ENCODE measurements around the gene LRFN3. TPM values are rescaled to one million over a fixed set of nuclear protein-coding genes. Genes with fewer than 3 reads are reported as not detected.
"Not testable (repeated sequence)": the region's sequence is repeated elsewhere in the genome, so short reads cannot be mapped to it uniquely, and the experiment has no call there.

The LRFN3 gene
- total RNA-seq, 2 donors from 2014 or later, result 10.0 to 17.4 TPM

DNA sequence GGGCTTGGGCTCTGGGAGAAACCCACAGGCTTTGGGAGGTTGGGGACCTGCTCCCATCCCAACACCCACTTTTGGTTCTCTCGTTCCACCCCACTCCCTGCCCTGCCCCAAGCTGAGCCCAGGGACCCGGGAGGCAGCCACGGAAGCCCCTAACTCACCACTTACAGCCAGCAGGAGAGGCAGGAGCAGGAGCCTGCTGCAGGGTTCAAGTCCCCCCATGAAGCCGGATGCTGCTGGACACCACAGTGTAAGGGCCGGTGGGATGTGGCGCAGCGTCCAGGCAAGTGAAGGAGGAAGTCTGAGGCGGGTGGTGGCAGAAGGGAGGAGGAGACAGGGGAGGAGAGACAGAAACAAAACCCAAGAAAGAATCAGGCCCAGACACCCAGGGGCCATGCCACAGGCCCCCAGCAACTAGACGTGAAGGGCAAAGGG, 28.1 kb upstream of the LRFN3 start, which contains the start of gene TYROBP:
TYROBP (minus strand) TSS at position 286 of the 432 bp plus-strand sequence; CDS start at position 219, 67 bp downstream.
- Histone ChIP-seq H3K4me1 (no peaks in the 10 kb centered on the region), H3K9ac (ENCODE audit: low read depth in 2 of 2, low read length in 2 of 2) (peak within 1 kb of the TSS; percentile 43 to 51), H3K36me3 (no peaks in the 10 kb centered on the region), H3K9me3 (no peaks in the 10 kb centered on the region), H3K4me3 (peak within 1 kb of the TSS; percentile 15), H3K27ac (peak within 1 kb of the TSS; percentile 50), H3K27me3 (no peaks in the 10 kb centered on the region)
- no peak for DNase-seq
- TF ChIP-seq, protein P1, sequence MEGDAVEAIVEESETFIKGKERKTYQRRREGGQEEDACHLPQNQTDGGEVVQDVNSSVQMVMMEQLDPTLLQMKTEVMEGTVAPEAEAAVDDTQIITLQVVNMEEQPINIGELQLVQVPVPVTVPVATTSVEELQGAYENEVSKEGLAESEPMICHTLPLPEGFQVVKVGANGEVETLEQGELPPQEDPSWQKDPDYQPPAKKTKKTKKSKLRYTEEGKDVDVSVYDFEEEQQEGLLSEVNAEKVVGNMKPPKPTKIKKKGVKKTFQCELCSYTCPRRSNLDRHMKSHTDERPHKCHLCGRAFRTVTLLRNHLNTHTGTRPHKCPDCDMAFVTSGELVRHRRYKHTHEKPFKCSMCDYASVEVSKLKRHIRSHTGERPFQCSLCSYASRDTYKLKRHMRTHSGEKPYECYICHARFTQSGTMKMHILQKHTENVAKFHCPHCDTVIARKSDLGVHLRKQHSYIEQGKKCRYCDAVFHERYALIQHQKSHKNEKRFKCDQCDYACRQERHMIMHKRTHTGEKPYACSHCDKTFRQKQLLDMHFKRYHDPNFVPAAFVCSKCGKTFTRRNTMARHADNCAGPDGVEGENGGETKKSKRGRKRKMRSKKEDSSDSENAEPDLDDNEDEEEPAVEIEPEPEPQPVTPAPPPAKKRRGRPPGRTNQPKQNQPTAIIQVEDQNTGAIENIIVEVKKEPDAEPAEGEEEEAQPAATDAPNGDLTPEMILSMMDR (IDR thresholded peaks at IDR 0.05), result no peak
- intact Hi-C loops (cut with DNase I), result no loop called here

DNA sequence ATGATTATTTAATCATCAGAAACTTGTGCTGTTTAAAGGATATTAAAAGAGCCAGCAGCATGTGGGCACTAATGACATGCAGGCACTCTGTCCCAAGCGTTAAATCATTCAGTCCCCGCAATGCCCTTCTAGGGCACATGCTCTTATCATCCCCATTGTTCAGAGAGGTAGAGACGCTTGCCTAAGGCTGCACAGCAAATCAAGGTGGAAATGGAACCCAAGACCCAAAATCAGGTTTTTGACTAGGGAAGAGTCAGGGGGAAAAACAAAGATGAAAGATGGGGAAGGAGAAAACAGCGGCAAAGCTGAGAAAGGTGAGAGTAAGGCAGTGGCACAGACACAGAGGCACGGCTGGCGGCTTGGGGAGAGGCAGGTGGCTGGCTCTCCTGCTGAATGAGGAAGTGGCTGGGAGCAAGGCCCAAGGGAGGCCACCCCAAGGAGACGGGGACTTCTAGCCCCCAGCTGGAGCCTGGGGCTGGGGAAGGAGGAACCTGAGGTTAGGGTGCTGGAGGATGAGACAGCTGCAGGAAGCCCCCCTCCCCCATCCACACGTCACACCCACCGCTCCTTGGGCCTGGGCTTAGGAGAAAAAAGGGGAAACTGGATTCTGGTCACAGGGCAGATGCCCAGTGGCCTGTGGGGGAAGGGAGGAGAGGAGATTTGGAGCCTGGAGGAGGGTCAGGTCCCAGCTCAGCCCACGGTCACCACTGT, 27.0 kb upstream of the LRFN3 start:
- intact Hi-C loops (cut with DNase I), result no loop called here

DNA sequence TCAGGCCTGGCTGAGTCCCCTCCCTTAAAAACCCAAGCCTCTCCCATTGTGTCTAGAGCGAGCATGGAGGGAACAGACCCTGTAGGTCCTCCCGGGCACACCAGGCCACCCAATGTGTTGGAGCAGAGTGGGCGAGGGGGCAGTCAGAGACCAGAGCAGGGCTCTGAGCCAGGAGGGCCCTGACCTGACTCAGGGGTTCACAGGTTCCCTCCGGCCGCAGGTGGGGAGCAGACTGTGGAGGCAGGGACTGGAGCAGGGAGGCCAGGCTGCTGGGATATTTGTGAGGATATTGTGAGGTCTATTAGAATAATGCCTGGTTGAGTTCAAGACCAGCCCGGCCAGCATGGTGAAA, 26.5 kb upstream of the LRFN3 start:
- Histone ChIP-seq H3K36me3 (no peaks in the 10 kb centered on the region), H3K4me3 (no peak overlapping the region), H3K9ac (ENCODE audit: low read depth in 2 of 2, low read length in 2 of 2) (no peak overlapping the region), H3K9me3 (no peaks in the 10 kb centered on the region), H3K27me3 (no peaks in the 10 kb centered on the region), H3K4me1 (no peaks in the 10 kb centered on the region), H3K27ac (peak overlapping the region; percentile 7)
- DNase-seq, result no peak
- TF ChIP-seq, protein P1 (IDR thresholded peaks at IDR 0.05), result no peak
- intact Hi-C loops (cut with DNase I), result no loop called here

More for the DNA sequence above, 27.0 kb upstream of the LRFN3 start:
- TF ChIP-seq, protein P1 (IDR thresholded peaks at IDR 0.05), result no peak
- H3K27me3 ChIP-seq, result no peaks in the 10 kb centered on the region
- H3K9ac ChIP-seq (ENCODE audit: low read depth in 2 of 2, low read length in 2 of 2), result no peak overlapping the region
- H3K9me3 ChIP-seq, result no peaks in the 10 kb centered on the region
- no peaks in the 10 kb centered on the region for H3K36me3 ChIP-seq
- H3K4me1 ChIP-seq, result no peaks in the 10 kb centered on the region
- H3K27ac ChIP-seq, result peak overlapping the region; percentile 50
- H3K4me3 ChIP-seq, result no peak overlapping the region
- DNase-seq, result peak; percentile 56

DNA sequence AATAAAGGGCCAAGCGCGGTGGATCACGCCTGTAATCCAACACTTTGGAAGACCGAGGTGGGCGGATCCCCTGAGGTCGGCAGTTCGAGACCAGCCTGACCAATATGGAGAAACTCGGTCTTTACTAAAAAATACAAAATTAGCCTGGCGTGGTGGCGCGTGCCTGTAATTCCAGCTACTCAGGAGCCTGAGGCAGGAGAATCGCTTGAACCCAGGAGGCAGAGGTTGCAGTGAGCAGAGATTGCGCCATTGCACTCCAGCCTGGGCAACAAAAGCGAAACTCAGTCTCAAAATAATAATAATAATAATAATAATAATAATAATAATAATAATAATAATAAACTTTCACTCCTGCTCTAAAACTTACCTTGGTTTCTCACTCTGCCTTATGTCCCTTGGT, 25.8 kb upstream of the LRFN3 start:
- DNase-seq; H3K27me3 ChIP-seq; H3K4me3 ChIP-seq; H3K9me3 ChIP-seq; H3K27ac ChIP-seq; H3K36me3 ChIP-seq; H3K4me1 ChIP-seq; H3K9ac ChIP-seq (ENCODE audit: low read depth in 2 of 2, low read length in 2 of 2); intact Hi-C loops (cut with DNase I): not testable (repeated sequence)

DNA sequence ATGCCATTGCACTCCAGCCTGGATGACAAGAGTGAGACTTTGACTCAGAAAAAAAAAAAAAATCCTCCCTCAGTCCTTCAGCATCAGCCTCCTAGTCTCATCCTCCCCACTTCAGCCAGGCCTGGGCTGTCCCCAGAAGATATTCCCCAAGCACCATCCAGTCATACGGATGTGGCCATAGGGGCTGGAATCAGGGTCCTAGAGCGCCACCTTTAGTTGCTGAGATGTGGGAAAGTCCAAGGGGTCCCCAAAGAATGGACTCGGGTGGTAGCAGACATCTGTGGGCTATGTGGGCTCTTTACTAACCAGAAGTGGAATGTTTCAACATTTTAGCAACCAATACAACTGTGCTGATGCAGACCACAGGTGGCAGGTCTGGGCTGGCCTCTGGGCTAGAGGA, 25.0 kb upstream of the LRFN3 start:
- Histone ChIP-seq H3K27me3 (no peaks in the 10 kb centered on the region), H3K9ac (ENCODE audit: low read depth in 2 of 2, low read length in 2 of 2) (peak overlapping the region in 1 of 2 donors; percentile 12), H3K9me3 (no peaks in the 10 kb centered on the region), H3K4me1 (no peaks in the 10 kb centered on the region), H3K36me3 (no peaks in the 10 kb centered on the region), H3K27ac (no peak overlapping the region), H3K4me3 (no peak overlapping the region)
- no peak for DNase-seq
- TF ChIP-seq, protein P1 (IDR thresholded peaks at IDR 0.05), result no peak
- intact Hi-C loops (cut with DNase I), result no loop called here

DNA sequence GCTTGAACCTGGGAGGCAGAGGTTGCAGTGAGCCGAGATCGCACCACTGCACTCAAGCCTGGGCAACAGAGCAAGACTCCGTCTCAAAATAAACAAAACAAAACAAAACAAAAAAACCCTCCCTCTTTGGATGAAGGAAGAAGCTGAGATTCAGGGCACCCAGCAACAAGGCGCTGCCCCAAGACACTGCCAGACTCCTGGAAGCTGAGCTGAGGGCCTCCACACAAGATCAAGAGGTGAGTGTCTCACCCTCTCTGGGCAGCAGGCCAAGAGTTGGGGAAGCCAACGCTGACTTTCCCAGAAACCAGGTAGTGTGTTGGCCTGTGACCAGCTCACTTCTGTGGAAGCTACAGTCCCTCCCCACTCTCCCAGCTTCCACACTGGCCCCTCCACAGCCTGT, 24.4 kb upstream of the LRFN3 start:
- TF ChIP-seq, protein P1 (IDR thresholded peaks at IDR 0.05), result no peak
- Histone ChIP-seq H3K27me3 (no peaks in the 10 kb centered on the region), H3K9me3 (no peaks in the 10 kb centered on the region), H3K9ac (ENCODE audit: low read depth in 2 of 2, low read length in 2 of 2) (no peak overlapping the region), H3K36me3 (no peaks in the 10 kb centered on the region), H3K4me1 (no peaks in the 10 kb centered on the region), H3K27ac (no peak overlapping the region), H3K4me3 (no peak overlapping the region)
- intact Hi-C loops (cut with DNase I), result no loop called here
- no peak for DNase-seq
